HepG2 (cell line): ENCODE measurements around the gene DHRS11. TPM values are rescaled to one million over a fixed set of nuclear protein-coding genes. Genes with fewer than 3 reads are reported as not detected.

ENCODE experiments used
- ARHGAP35 ChIP-seq: sonication (generic); formaldehyde crosslinking; IDR thresholded peaks from 2 replicates; pipeline ENCODE4 v1.9.0; 2022; ENCODE audit warnings: mild to moderate bottlenecking, inconsistent platforms, moderate library complexity, missing genetic modification reagents, borderline replicate concordance
- EHMT2 ChIP-seq: fragments of 200-600 bp; sonication (generic); IDR thresholded peaks from 2 replicates; pipeline ENCODE4 v1.7.0; 2017; ENCODE audit warnings: antibody characterized with exemption, low read depth, low read length, borderline replicate concordance
- ELF4 ChIP-seq: sonication (generic); formaldehyde crosslinking; IDR thresholded peaks from 2 replicates; pipeline ENCODE4 v1.5.0; 2020; ENCODE audit warnings: missing genetic modification reagents, mild to moderate bottlenecking, moderate library complexity, borderline replicate concordance
- GZF1 ChIP-seq: sonication (generic); formaldehyde crosslinking; IDR thresholded peaks from 2 replicates; pipeline ENCODE4 v1.5.1; 2020; ENCODE audit warnings: mild to moderate bottlenecking, missing genetic modification reagents
- PHF5A ChIP-seq: IDR thresholded peaks from one replicate; pipeline ENCODE4 v1.6.1; 2018; ENCODE audit warnings: low read depth, missing genetic modification reagents; ENCODE audit not compliant: unreplicated experiment
- RFXAP ChIP-seq: sonication (generic); formaldehyde crosslinking; IDR thresholded peaks from 2 replicates; pipeline ENCODE4 v1.4.0; 2020; ENCODE audit warnings: missing genetic modification reagents, borderline replicate concordance
- SMARCE1 ChIP-seq: fragments of 450-650 bp; IDR thresholded peaks from 2 replicates; pipeline ENCODE4 v1.6.1; 2017; ENCODE audit warnings: borderline replicate concordance
- ZC3H13 ChIP-seq: sonication (generic); formaldehyde crosslinking; IDR thresholded peaks from 2 replicates; pipeline ENCODE4 v1.8.1; 2023; ENCODE audit warnings: mild to moderate bottlenecking, missing genetic modification reagents, moderate library complexity
- ZKSCAN5 ChIP-seq: sonication (generic); formaldehyde crosslinking; IDR thresholded peaks from 2 replicates; pipeline ENCODE4 v1.5.1; 2020; ENCODE audit warnings: mild to moderate bottlenecking, missing genetic modification reagents
- ZNF235 ChIP-seq: sonication (generic); formaldehyde crosslinking; IDR thresholded peaks from 2 replicates; pipeline ENCODE4 v1.8.1; 2023; ENCODE audit warnings: mild to moderate bottlenecking, missing genetic modification reagents, borderline replicate concordance
- ZNF318 ChIP-seq: sonication (generic); formaldehyde crosslinking; IDR thresholded peaks from 2 replicates; pipeline ENCODE4 v1.4.0; 2020; ENCODE audit warnings: mild to moderate bottlenecking, missing genetic modification reagents
- ZNF33B ChIP-seq: sonication (generic); formaldehyde crosslinking; IDR thresholded peaks from 2 replicates; pipeline ENCODE4 v1.5.1; 2020; ENCODE audit warnings: mild to moderate bottlenecking, missing genetic modification reagents
- ZNF460 ChIP-seq: sonication (generic); formaldehyde crosslinking; IDR thresholded peaks from 2 replicates; pipeline ENCODE4 v1.5.1; 2020; ENCODE audit warnings: missing genetic modification reagents, mild to moderate bottlenecking, borderline replicate concordance
- polyA plus RNA-seq, 8 experiments: library from polyadenylated mRNA; depleted of rRNA in 3 of 8; stranded (reverse) in 7 of 8; unstranded in 1 of 8; fragments of >200 nt; fragmentation: Illumina TruSeq in 4 of 8; extraction: Trizol in 4 of 8; gene quantifications; 2 replicates each; pipeline versions ENCODE4 v1.2.1 to v1.2.3, GENCODE V29; 2011 to 2016; ENCODE audit warnings: low read depth in 4 of 8, missing spikeins in 1 of 8, mixed read lengths in 1 of 8; ENCODE audit not compliant: insufficient read depth in 1 of 8
- total RNA-seq, 5 experiments: library from RNA; depleted of rRNA; stranded (reverse); fragments of >200 nt; fragmentation: Illumina TruSeq; extraction: Trizol; gene quantifications; 2 replicates each; pipeline ENCODE4 v1.2.3, GENCODE V29; 2016; ENCODE audit warnings: low read depth in 1 of 5
- TF ChIP-seq, protein P1 (sequence below): sonication (generic); formaldehyde crosslinking; IDR thresholded peaks from 2 replicates; pipeline ENCODE4 v1.4.0; 2020; ENCODE audit warnings: missing genetic modification reagents
- TF ChIP-seq, protein P2 (sequence below): sonication (generic); formaldehyde crosslinking; IDR thresholded peaks from 2 replicates; pipeline ENCODE4 v1.4.0; 2020; ENCODE audit warnings: mild to moderate bottlenecking, missing genetic modification reagents
- TF ChIP-seq, protein P3 (sequence below): IDR thresholded peaks from 2 replicates; pipeline ENCODE4 v1.6.1; 2016; ENCODE audit warnings: missing compliant biosample characterization, missing genetic modification reagents, borderline replicate concordance

Gene DHRS11
- total and polyA plus RNA-seq, 2 of the 13 experiments (the other 11 are each of a cell fraction or from before 2014, with no cell fraction given), result 28.4 to 41.9 TPM

- no peak for TF ChIP-seq ZNF318 (CRISPR knock-in tag)
- TF ChIP-seq, protein P1, sequence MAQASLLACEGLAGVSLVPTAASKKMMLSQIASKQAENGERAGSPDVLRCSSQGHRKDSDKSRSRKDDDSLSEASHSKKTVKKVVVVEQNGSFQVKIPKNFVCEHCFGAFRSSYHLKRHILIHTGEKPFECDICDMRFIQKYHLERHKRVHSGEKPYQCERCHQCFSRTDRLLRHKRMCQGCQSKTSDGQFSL (CRISPR knock-in tag), result 0 out of 2 replicates have a peak, but pooled peaks have one; percentile 17
- TF ChIP-seq GZF1 (CRISPR knock-in tag), result peak; percentile 61; the same call in 1 of the 2 replicates
- TF ChIP-seq, protein P2, sequence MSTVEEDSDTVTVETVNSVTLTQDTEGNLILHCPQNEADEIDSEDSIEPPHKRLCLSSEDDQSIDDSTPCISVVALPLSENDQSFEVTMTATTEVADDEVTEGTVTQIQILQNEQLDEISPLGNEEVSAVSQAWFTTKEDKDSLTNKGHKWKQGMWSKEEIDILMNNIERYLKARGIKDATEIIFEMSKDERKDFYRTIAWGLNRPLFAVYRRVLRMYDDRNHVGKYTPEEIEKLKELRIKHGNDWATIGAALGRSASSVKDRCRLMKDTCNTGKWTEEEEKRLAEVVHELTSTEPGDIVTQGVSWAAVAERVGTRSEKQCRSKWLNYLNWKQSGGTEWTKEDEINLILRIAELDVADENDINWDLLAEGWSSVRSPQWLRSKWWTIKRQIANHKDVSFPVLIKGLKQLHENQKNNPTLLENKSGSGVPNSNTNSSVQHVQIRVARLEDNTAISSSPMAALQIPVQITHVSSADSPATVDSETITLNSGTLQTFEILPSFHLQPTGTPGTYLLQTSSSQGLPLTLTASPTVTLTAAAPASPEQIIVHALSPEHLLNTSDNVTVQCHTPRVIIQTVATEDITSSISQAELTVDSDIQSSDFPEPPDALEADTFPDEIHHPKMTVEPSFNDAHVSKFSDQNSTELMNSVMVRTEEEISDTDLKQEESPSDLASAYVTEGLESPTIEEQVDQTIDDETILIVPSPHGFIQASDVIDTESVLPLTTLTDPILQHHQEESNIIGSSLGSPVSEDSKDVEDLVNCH, result no peak
- peak; percentile 80; the same call in 1 of the 2 replicates for TF ChIP-seq ZNF235
- TF ChIP-seq RFXAP (CRISPR knock-in tag), result peak; percentile 78; the same call in 1 of the 2 replicates
- 0 out of 2 replicates have a peak, but pooled peaks have one; percentile 62 for TF ChIP-seq ZKSCAN5 (CRISPR knock-in tag)
- TF ChIP-seq ZC3H13, result peak; percentile 81; the same call in 1 of the 2 replicates
- TF ChIP-seq ZNF33B (CRISPR knock-in tag), result no peak; the same call in 1 of the 2 replicates
- TF ChIP-seq, protein P3, sequence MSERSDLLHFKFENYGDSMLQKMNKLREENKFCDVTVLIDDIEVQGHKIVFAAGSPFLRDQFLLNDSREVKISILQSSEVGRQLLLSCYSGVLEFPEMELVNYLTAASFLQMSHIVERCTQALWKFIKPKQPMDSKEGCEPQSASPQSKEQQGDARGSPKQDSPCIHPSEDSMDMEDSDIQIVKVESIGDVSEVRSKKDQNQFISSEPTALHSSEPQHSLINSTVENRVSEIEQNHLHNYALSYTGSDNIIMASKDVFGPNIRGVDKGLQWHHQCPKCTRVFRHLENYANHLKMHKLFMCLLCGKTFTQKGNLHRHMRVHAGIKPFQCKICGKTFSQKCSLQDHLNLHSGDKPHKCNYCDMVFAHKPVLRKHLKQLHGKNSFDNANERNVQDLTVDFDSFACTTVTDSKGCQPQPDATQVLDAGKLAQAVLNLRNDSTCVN (CRISPR knock-in tag), result 0 out of 2 replicates have a peak, but pooled peaks have one; percentile 64
- TF ChIP-seq EHMT2, result no peak
- TF ChIP-seq SMARCE1, result no peak
- TF ChIP-seq ARHGAP35 (CRISPR knock-in tag), result no peak
- no peak for TF ChIP-seq ZNF460 (CRISPR knock-in tag)
- TF ChIP-seq ELF4 (CRISPR knock-in tag), result peak; percentile 94
- TF ChIP-seq PHF5A (CRISPR knock-in tag), result peak; percentile 41
These were observed 9.8 kb downstream of the DHRS11 start, which contains the start of gene MRM1 (continued) for GRCh38 chr17:36601303-36602029.
